OCI-M1 (cell line): ENCODE measurements around the gene USPL1.

Experiments used
- DNase-seq: peaks from one replicate; lab custom pipeline; 2025; lab: John Stamatoyannopoulos, UW

USPL1 gene

GRCh38 chr13:30659980-30660379, 42.3 kb downstream of the USPL1 start:
- DNase-seq, result no peak

- no peak for DNase-seq
Measured at GRCh38 chr13:30660796-30661195, 43.1 kb downstream of the USPL1 start.

GRCh38 chr13:30664689-30665275, 47.1 kb downstream of the USPL1 start:
- DNase-seq, result no peak

- DNase-seq, result no peak
Measured at GRCh38 chr13:30665638-30666037, 47.9 kb downstream of the USPL1 start.

- no peak for DNase-seq
Measured at GRCh38 chr13:30666113-30666512, 48.4 kb downstream of the USPL1 start.

- DNase-seq, result no peak
Measured at GRCh38 chr13:30667014-30667413, 49.3 kb downstream of the USPL1 start.

- no peak for DNase-seq
Measured at GRCh38 chr13:30668312-30668711, 50.6 kb downstream of the USPL1 start.

DNA sequence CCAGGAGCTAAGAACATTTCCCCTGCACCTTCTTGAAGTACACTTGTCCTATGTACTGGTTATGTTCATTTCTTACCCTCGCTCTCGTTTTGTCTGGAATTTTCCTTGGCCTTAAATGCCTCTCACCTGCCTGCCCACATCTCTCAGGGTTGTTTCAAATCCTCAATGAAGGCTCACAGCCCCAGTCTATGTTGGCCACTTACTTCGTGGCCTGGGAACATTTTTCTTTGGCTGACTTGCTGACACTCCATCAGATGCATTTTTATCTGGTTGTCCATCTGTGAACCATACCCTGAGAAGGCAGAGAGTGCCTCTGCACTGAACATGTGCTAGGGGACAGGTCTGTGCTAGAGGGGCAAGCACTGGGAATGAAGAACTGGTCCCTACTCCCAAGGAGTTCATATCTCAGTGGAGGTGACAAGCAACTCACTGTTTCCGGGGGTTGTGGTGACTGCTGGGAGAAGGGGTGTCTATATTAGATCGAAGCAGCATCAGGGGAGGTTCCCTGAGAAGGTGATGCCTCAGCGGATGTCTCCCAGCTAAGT, 53.6 kb downstream of the USPL1 start:
- no peak for DNase-seq

DNA sequence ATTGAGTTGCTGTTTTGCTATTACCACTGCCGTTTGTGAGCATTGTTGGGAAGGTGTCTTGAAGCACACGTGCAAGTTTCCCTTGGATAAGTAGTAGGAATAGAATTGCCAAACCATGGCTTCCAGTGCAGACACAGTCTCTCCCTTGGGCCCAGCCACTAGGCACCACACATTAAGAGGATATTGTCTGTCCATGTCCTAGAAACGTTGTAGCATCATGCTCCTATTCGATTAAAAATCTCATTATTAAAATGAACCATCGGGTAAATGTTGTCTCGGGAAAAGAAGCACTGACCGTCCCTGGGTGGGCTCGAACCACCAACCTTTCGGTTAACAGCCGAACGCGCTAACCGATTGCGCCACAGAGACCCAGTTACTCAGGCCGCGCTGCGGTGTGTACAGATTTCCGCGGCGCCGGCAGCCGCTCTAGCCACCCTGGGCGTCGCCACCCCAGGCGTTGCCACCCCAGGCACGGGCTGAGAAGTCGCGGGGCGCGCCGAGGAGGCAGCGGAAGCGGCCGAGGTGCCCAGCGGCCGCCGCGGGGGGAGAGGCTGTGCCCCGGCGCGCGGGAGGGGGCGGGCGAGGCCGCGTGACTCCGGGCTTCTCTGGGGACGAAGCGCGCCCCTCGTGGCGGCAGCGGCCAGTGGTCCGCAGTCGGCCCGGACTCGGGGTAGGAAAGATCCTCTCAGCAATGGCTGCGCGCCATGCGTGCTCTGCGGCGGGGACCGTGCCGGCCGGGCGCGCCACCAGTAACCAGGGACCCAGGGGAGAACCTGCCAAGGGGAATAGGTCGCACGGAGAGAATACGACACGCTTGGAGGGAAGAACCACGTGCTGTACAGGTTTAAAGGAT, 56.2 kb downstream of the USPL1 start:
- peak; percentile 93 for DNase-seq

- DNase-seq, result no peak
Measured at GRCh38 chr13:30675717-30676116, 58.0 kb downstream of the USPL1 start.

DNA sequence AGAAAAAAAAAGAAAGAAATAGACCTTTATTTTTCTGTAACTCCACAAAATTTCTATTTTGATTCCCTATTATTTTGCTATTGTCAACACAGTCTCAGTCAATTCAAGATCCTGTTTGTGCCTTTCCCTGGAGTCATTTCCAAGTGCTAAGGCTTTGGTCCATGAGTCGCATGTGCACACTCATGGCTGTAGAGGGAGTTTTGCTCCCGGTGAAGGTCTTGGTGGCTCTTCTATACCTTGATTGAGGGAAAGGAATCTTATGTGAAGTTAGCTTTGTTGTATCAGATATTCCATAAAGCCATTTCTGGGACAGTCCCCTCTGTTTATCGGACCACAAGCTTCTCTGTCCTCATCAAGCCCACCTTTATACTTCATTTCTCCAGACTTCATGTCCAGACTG, 59.0 kb downstream of the USPL1 start:
- DNase-seq, result no peak

DNA sequence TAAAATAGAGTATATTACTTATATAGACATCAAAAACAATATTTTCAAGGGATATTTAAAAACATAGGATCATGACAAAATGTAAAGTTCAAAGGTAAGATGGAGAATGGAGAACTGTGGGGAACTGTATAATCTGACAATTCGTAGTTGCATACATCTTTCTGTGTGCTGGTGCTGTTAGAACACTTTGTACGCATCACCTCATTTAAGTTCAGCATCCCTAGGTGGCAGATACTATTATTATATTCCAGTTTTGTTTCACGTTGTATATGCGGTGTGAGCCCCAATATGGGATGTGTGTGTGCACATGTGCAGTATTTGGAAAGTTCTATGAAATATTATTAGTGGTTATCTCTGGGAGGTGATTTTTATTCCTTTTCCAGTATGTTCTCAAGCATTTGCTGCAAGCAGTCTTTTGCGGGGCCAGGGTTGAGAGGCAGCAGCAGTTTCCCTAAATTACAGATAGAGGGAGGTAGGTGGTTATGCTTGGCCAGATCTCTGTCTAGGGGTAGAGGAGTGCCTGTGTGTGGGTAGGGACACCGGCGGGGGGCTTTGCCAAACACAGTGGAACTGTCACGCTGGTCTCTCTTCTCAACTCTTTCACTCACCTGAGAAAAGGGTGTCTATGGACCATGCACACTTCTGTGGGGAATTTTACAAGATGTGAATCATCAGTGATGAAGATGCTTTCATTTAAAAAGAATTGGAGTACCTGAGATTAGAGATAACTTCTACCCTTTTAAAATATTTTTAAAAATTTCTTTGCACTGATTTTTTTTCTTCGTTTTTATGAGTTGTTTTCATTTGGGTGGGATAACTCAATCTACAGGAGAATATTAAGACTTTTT, 62.0 kb downstream of the USPL1 start:
- DNase-seq, result peak; percentile 6

DNA sequence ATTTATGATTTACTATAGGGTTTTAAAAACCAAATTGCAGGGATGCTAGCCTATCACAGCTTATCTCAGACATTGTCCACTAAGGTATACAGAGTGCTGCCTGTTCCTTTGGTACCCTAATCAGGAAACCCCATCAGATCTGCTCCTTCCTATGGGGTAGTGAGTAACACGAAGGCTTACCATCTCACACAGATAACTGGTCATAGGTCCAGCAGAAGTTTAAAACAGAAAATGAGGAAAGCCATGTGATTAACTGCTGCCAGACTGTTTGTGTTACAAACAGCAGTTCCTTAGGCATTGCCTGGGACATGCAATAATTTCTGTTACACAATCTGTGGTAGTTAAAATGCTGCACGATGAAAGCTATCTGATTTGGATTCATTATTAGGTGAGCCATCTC, 64.1 kb downstream of the USPL1 start:
- no peak for DNase-seq

- DNase-seq, result no peak
Measured at GRCh38 chr13:30685320-30685859, 67.7 kb downstream of the USPL1 start.

DNA sequence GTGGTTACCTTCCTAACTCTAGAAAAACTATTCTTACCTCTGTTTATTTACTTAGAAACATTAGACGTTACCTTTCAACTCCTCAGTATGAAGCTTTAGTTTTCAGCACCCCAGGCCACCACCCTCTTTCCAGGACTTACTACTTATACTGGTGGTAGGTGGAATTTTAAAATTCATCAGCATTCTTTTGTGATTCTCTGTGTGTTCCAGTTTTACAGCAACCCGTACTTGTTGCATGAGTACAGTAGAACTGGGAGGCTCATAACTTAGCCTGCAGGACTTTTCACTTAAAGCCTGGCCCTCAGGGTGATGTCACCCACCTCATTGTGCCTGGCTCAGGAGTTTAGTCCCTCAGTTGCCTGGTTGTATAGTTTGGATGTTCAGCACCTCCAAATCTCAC, 68.3 kb downstream of the USPL1 start:
- no peak for DNase-seq

DNA sequence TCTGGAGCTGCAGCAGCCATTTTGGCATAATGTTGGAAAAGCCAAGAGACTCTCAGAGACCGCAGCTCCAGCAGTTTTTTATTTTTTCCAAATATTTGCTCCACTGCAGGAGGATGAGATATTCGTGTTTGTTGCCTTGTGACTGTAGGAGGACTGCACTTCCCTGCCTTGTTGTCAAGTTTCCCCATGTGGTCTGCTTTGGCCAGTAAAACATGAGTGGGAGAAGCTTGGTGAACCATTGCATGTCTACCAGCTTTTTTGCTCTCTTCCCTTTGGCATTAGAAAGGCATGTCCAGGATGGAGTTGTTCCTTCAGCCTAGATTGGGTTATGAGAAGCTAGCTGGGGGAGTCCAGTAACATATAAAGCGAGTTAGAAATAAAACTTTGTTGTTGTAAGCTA, 69.9 kb downstream of the USPL1 start:
- no peak for DNase-seq

DNA sequence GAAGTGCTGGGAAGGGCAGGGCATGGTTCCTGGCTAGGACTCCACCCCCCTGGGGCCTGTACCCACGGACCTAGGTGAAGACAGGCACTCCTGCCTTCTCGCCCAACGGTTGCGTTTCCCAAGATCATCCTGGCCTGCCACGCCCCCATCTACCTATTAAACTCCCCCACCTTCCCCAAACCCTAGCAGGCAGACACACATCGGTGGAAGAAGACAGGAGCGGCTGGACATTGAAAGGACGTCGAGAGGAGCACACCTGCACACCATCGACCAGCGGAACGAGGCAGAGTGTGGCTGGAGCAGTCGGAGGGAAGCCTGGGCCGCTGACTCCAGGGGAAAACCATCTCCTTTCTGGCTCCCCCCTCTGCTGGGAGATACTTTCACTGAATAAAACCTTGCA, 72.0 kb downstream of the USPL1 start:
- no peak for DNase-seq

DNA sequence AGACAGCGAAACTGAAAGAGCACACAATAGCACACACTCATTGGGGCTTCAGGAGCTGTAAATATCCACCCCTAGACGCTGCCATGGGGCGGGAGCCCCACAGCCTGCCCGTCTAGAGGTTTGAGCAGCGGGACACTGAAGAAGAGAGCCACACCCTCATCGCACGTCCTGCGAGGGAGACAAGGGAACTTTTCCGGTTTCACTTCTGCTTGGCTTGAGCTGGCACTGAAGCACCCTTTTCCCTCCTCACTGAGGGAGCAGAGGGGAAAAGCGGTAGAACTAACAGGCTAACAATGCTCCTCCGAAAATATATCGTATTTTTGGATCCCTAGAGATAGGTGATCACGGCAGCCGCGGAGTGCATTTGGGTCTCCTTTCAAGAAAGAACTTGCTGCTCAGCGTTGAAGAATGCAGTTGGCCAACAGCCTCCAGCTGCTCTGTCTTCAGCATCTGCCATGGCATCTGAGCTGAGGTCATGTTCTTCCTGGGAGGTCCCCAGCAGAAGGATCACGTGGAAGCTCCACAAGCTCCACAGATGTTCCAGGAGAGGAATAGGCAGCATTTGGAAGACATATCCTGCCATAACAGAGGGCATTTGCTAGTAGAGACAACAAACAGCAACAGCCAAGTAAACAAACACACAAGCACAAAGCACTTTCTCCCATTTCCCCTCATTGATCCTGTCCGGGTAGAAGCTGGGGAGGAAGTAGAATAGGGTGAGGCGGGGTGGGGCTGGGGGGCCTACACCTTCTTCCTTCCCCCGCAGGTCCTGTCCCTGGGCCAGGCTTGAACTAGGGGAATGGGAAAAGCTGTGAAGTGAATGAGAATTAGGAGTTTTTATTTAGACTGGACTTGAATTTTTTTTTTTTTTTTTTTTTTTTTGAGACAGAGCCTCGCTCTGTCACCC, 72.8 kb downstream of the USPL1 start:
- DNase-seq, result peak; percentile 28

DNA sequence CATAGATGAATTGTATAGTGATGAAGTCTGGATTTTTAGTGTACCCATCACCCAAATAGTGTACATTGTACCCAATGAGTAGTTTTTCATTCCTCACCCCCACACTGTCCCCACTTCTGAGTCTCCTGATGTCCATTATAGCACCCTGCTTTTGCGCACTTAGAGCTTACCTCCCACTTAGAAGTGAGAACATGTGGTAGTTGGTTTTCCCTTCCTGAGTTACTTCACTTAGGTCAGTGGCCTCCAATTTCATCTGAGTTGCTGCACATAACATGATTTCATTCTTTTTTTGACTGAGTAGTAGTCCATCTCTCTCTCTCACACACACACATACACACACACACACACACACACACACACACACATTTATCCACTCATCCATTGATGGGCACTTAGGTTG, 74.4 kb downstream of the USPL1 start:
- DNase-seq, result no peak

DNA sequence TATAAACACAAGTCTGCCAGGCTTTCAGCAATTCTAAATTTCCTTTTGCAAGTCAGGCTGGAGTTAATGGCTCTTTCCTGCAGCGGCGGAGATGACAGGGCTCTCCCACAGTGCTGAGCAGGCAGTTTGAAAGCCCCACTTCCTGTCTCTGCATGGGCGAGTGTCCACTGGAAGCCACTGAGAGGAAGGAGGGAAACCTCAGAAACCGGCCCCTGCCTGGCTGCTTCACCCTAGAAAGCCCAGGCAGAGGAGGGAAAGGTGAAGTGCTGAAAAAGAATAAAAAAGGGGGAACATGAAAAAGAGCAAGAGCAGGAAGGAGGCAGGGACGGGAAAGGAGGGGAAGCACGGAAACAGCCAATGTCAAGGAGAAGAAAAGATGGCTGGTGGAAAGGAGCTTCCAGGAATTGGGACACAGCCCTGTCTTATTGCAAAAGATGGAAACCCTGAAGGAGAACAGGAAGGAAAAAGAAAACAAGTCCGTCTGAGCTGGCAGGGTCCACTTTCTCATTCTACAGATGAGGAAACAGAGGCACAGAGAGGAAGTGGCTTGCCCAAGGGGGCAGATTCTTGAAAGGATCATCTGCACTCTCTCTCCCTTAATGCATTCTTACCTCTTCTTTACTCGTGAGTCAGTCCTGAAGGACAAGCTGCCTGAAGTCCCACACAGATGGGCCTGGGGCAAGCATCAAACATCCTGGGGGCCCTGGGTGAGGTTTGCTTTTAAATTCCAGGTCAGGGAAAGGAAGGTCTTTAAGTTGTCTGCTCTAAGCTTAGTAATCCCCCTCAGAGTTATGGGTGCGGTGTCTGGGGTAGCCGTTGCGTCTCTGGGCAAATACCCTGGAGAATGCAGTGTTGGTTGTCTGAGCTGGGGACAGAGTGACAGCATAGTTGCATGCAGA, 78.8 kb downstream of the USPL1 start:
- DNase-seq, result no peak
